ENCODE data around the gene PRR15L.

The PRR15L gene

DNA sequence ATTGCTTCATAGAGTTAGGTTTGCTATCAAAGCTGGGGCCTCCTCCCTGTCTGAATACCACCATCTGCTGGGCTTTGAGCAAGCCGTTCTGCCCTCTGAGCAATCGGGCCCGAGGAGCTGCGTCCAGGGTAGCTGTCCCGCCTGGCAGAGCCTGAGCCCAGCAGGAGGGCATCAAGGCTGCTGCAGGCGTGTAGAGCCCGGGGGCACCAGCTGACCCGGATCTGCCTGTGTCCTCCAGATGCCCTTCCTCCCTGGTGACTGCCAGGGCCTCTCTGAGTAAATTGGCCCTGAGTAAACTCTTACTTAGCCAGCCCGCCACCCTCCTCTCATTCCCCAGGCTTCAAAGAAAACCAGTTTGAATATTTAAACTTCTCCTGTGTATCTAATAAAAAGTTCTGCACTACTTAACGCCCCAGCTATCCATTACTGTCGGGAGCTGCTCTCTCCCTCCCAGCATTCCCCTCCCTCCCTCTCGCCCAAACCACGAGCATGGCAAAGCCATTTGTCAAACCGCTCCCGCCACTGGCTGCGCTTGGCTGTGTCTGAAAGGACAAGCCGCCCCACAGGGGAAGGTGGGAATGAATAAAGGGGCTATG is 29.7 kb upstream of the PRR15L start:
- DNase-seq: peak; percentile 98

DNA sequence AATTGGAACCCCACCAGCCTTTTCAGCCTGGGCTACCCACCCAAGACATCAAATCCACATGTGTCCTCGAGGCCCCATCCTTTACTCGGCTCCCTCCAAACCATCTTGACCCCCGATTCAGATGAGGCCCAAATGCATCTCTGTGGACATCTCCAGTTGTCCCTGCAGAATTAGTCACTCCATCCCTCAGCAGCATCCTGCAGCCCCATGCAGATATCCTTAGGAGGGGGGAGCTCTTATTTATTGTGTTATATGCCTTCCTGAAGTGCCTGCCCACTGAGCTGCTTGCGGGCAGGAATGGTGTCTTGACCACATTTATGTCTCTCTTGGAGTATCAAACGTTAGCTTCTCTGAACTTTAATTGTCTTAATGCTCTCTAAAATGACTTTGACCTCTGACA is 28.8 kb upstream of the PRR15L start:
- DNase-seq: peak; percentile 55

DNA sequence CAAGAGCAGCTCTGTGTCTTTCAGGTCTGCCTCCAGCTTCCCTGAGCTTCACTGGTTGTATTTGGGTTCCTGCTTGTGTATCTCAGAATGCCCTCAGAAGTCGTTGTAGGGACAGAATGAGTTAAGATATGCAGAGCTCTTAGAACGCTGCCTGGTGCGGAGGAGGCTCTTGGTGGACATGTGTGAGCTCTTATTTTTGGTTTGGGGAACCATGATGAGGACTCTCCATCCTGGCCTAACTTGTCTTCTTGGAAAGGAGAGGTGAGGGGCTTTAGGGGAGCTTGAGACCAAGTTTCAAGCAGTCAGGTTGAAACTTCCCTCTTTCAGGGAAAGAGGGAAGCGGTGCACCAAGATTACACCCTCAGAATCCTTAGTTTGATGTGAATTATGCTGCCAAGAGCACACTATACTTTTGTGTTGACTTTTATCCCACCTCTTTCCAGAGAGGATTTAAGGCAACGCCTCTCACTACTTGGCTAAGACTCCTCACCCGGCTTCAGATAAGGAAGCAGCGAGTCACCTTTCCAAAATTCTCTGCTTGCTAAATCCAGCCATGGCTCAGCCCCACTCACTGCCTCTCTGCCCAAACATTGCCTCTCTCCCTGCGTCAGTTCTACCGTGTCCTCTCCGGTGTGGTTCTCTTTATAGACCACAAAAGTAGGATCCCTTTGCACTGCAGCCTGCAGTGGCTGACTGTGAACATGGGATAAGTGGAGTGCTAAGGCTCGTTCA is 26.0 kb upstream of the PRR15L start:
- no peak for DNase-seq

DNA sequence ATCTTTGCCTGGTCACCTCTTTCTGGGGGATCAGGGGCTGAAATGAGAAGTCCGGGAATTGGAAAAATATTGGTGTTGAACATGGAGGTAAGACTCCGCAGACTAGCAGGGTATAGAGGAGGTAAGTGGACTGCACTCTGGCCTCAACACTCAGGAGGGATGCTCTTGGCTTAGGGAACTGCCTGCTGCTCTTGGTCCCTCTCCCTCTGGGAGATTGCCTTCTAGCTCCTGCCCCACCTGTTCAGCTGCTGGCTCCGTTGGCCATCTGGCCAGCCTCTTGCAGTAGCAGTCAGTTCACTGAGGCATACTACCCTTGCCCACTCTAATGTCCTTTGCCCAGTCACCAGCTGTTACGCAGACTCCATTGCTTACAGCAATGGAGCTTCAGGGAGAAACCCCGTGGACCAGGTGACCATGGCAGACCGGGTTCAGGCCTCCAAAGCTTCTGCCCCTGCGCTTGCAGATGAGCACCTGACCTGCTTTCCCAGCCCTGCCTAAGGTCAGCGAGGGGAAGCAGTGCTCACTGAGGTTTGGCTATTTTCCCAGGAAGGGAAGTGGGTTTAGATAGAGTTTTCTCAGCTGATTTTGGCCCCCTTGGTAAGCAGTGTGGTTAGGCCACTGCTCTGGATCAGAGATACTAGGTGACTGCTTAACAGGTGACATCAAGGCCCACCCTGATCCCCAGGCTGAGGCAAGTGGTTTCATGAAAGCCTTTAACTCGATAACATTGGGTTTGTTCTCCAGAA is 25.1 kb upstream of the PRR15L start:
- DNase-seq: peak; percentile 49

DNA sequence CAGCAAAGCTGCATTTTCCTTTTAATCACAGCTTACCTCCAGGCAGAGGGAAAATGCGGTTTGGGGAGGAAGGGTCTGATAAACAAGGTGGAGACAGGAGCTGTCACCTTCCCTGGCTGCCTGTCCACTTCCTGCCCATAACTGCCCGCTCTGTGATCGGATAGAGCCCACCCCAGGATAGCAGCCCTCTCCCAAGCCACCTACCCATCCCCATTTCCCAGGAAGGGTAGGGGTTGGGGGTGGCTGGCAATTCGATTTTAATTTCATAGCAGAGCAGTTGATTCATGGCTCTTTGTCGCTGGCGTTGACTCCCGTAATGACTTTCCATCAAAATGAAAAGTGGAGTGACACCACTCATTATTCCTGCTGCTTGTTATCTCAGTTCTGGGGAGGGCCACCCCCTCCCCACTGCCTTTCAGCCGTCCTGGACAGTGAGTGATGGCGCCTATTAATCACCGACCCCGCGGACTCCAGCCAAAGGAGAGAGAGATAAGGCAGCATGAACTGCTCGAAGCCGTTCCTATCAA is 24.5 kb upstream of the PRR15L start:
- no peak for DNase-seq

DNA sequence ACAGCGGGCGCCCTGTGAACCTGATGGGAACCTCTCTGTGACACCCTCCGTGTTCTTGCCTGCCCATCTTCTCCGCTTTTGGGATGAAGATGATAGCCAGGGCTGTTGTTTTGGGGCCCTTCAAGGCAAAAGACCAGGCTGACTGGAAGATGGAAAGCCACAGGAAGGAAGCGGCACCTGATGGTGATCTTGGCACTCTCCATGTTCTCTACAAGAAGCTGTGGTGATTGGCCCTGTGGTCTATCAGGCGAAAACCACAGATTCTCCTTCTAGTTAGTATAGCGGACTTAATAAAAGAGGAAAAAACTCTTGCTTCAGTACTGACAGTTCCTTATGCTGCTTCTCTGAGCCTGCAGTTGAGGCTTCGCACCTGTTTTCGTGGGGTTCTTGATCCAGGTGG is 23.8 kb upstream of the PRR15L start:
- no peak for DNase-seq

DNA sequence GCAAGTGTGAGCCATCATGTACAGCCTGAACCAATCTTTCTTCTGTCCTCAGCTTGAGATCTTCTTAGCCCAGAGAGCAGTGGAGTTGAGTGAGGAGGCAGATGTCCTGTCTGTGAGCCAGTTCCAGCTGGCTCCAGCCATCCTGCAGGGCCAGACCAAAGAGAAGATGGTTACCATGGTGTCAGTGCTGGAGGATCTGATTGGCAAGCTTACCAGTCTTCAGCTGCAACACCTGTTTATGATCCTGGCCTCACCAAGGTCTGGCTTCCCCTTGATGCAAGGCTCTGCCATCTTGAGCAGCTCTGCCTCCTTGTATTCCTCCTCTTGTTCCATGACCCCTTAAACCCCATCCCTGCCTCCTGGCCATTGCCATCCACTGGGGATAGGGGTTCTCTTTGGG is 22.9 kb upstream of the PRR15L start:
- DNase-seq: peak; percentile 75

DNA sequence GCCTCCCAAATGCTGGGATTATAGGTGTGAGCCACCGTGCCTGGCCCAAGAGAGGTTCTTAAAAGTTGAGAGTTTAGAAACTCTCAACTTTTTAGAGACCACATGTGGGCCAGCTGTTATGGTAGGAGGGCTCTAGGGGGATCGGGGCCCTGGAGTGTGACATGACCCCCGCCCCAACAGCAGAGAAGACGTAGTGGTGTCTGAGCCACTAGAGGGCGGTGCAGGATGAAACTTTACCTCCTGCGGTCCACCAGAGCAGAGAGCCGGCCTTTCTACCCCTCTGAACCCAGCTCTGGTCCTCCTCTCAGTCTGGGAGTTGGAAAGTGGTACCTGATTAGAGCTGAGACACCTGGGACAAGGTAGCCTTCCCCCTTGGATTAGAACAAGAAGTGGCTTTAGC is 20.6 kb upstream of the PRR15L start:
- peak; percentile 87 for DNase-seq

DNA sequence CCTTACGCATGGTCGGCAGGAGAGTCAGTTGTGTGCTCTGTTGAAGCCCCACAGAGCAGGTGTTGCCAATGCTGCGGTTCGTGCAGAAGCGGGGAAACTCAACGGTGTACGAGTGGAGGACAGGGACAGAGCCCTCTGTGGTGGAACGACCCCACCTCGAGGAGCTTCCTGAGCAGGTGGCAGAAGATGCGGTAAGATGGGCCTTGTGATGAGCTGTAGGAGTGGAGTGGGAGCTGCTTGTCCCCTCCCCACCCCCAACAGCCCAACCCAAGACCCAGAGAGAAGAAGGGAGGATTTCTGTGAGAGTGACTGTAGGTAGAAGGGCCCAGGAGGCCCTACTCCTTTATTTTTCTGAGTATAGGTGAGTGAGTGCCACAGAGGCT is 18.1 kb upstream of the PRR15L start:
- no peak for DNase-seq

DNA sequence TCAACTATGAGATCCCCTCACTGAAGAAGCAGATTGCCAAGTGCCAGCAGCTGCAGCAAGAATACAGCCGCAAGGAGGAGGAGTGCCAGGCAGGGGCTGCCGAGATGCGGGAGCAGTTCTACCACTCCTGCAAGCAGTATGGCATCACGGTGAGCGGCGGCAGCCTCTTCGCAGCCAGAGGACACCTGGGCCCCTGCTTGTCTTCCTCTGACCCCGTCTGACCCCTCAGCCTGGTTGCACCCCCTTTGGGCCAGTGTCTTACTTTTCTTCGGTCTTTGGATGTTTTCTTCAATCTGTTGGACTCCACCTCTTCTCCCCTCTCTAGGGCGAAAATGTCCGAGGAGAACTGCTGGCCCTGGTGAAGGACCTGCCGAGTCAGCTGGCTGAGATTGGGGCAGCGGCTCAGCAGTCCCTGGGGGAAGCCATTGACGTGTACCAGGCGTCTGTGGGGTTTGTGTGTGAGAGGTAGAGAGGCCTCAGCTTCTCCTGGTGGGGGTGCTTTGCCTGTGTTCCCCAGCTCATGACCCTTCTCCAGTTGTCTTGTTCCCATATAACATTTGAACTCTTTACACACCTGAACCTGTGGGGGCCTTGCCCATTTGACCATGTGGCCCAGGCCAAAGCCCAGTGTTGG is 17.6 kb upstream of the PRR15L start:
- DNase-seq: no peak

DNA sequence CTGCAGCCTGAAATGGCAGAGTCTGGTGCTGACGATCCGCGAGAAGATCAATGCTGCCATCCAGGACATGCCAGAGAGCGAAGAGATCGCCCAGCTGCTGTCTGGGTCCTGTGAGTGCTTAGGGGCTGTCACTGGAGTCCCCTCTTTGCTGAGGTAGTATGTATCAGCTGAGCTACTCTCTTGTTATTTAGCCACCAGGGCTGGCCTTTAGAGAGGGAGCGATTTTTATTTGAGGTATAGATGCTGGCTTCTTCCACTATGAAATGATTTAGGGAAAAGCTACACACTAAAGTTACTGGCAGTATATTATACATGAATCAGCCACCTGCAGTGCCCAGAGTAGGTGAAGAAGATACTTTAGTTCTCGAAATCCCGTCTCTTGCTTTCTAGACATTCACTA is 15.9 kb upstream of the PRR15L start:
- no peak for DNase-seq

DNA sequence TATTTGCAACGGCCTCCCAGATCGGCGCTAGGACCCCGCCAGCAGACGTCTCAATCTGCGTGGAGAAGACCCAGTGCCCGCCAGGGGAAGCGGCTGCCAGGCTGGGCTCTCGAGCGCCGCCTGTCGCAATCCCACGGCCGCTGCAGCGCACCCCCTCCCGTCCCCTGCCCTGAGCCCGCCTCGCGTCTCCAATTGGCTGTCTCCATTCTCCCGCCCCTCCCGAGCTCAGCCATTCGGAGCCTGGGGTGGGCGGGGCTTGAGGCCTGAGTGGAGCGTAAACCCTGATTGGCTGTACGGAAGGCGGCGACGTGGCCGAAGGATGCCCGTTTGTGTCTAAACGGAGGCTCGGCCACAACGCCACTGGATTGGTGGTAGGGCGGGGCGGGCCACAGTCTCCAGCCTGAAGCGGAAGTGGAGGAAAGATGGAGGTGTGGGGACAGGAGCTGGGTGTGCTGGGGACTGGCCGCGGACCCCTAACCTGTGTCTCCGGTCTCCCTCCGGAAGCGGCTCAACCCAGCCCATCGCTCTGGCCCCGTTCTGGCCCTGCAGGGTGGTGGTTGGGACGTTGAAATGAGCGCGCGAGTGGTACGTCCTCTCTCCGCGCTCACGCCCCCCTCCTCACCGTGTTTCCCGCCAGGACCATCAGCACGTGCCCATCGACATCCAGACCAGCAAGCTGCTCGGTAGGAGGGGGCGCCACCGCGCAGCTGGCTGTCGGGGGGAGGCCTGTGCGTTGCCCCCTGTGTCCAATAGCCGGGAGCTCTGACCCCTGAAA is 13.2 kb upstream of the PRR15L start, which contains the start of gene CDK5RAP3:
CDK5RAP3 (plus strand) TSS at position 389 of the 775 bp plus-strand sequence; CDS start at position 423, 34 bp downstream.
- peak; percentile 100 for DNase-seq

DNA sequence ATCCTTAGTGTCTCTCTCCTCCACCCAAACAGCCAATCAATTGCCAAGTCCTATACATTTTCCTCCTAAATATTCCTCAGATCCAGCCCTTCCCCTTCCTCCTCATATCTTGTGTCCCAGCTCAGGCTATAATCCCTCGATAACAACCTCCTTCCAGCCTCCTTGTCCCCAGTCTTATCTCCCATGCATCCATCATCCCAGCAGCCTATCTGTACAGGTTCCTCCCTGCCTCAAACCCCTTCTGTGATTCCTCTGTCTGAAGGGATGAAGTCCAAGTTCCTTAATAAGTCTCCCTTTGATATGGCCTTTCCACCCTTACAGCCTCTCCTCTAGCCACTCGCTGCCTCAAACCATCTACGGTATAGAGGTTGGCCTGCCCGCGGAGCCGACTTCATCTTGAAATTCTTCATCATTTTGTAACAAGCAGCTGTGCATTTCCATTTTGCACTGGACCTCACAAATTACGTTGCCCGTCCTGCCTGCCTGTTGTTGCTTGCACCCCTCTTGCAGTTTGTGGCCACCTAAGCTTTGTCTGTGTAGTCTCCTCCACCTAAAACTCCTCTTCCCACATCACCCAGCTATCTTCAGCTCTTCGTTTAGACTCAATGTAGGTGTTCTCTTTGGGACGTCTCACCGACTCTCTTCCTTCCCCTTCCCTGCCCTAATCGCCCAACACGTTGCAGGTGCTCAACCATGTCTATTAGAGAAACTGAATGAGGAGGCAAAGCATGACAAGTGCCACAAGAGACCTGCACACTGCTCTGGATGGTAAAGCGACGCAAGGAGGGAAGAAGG is 12.4 kb upstream of the PRR15L start:
- DNase-seq: no peak

DNA sequence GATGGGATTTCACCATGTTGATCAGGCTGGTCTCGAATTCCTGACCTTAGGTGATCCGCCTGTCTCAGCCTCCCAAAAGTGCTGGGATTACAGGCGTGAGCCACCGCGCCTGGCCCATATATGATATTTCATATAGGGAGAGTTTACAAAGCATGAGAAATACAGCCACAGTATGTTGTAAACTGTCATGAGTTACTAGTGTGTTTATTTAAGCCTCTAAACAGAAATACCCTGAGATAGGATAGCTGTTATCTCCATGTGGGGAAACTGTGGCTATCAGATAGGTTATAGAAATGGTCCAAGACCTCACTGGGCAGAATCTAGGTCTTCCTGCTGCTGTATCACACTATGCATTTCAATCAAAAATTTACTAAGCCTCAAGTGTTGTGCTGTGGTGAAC is 11.2 kb upstream of the PRR15L start:
- DNase-seq: no peak

DNA sequence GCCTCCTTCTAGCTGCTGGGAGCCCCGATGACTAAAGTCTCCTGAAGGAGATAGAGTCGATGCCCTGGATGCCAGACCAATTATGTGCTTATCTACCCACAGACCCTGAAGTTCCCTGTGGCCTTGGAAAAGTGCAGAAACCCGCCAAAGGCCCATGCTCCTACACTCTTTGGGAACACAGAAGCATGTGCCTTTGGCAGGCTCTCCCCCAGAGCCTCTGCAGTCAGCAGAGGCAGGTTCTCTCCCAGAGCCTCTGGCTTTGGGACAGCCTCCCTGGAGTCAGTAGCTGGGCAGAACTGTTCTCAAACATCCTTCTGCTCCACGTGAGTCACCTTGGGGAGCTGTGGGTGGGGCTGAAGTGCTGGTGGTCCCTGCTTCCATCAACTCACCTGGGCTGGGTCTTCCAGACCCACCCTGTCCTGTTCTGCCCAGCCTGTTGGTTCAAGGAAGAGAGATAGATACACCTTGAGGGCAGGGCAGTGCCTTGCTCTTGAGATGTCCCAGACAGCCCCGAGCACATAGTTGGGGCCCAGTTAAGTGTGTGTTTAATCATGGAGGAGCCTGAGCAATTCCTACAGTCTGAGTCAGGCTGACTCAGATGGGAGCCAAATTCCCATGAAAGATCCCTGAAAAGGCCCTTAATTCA is 10.0 kb upstream of the PRR15L start:
- no peak for DNase-seq

DNA sequence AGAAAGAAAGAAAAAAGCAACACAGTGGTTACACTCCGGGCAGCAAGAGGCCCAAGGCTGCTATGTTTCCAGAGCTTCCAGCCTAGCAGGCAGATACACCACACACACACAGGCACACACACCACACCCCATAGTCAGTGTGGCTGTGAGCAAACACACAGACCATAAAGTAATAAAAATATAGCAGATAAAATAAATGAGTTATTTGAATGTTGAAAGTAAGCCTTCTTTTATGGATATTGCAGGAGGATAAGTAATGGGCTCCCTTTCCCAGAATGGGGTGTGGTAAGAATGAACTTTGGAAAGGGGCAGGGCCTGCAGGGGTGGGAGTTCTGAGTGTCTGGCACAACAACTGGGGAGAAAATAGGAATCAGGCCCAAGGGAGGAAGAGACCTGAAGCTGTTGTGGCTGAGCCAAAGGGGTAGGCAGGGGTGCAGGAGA is 8.4 kb upstream of the PRR15L start:
- peak; percentile 38 for DNase-seq

DNA sequence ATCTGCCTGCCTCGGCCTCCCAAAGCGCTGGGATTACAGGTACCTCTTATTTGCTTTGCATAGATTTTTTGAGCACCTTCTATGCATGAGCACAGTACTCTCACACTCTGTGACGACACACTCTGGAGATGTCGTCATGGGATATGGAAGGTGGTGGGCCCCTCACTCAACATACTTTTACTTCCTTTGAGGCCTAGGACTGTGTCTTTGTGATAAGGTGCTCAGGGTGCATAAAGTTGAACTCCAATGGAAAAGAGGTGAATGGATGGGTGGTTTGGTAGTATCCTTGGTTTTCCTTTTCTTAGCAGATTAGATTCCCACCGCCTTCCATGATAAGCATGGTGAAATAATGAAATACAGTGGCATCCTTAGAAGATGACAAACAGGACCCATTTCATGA is 7.2 kb upstream of the PRR15L start:
- DNase-seq: no peak

DNA sequence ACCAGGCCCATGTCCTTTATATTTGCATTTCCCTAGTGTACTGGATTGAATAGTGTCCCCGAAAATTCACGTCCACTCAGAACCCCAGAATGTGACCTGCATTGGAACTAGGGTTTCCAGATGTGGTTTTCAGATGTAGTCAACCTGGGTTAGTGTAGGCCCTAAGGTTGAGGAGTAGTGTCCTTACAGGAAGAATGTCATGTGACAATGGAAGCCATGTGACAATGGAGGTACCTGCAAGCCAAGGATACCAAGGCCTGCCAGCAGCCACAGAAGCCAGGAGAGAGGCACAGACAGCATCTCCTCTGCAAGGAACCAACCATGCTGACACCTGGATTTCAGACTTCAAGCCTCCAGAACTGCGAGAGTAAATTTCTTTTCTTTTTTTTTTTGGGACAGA is 5.2 kb upstream of the PRR15L start:
- DNase-seq: no peak

DNA sequence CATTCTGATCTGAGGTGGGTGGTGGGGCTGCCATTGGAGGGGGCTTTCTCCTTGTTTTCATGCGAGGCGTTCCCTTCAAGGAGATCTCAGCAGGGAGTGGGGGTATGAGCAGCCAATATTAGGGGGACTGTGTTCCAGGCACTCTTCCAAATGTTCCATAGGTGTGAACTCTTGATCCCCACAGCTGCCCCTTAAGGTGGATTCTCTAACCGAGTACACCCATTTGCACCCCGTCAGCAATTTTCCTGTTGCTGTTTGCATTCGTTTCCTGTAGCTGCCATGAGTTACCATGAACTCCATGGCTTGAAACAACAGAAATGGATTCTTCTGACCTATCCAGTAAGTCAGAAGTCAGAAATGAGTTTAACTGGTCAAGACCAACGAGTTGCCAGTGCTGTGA is 3.7 kb upstream of the PRR15L start:
- DNase-seq: no peak

DNA sequence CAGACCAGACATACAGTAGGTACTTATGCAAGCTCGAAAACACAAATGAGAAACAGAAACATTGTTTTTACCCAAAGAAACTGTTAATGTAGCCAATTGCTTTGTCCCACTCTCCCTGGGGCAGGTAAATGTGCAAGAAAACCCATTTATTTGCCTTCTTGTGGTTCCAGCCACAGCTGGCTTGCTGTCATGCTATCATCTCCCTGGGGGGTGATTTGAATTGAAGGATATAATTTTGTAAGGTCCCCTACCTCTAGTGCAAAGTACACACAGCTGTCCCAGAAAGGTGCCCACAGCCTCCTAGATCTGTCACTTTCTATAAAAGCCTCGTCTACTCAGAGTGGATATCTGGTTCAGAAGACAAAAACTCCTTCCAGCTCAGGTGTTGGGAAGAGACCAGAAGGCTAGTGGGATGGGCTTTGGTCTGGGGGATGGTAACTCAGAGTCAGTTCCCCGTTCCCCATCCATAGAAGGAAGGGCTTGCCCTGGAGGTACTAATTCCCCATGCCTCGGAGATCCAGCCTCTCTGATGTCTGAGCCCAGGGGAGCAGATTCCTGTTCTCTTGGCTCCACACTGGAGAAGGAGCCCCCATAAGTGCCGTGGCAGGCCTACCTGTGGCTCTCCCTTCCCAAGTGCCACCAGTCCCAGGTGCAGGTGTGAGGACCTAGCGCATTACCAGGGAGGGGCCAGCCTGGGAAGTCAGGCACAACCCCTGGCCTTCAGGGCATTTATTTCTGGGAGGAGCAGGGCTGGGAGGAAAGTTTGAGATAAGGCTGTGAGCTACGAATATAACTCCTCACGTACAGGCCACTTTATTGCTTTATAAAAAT is 2.4 kb upstream of the PRR15L start:
- DNase-seq: peak; percentile 99
